Measurements from ENCODE around the gene UGGT2.

UGGT2 gene

DNA sequence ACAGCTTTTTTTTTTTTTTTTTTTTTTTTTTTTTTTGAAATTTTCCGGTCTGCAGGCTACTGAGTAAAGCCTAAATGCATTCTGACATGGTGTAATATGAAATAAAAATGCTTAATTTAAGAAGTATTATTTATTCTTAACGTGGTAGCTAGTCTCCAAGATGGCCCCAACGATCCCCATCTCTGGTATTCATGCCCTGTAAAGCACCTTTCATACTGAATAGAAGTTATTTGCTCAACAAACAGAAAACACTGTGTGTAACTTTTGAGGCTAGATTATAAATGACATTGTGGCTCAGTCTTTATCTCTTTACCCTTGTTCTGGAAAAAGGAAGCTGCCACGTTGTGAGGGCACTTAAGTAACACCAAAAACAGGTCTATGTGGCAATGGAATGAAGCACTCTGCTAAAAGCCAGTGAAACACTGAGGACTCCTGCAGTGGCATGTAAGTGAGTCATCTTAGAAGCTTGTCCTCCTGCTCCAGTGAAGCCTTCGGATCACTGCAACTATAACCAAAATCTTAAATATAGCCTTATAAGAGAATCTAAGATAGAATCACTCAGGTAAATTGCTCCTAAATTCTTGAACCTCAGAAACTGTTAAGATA is 128.7 kb downstream of the UGGT2 start:
- peak in 1 of 2 experiments; percentile 9 for DNase-seq

DNA sequence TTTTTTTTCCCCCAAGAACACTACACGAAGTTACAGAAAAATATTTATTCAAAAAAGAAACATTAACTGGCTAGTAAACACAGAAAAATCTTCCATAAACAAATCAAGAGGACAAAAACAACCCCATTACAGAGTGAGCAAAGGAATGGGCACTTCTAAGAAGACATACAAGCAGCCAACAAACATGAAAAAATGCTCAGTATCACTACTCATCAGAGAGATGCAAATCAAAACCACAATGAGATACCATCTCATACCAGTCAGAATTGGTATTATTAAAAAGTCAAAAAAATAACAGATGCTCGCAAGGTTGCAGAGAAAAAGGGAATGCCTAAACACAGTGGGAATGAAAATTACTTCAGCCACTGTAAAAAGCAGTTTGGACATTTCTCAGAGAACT is 131.7 kb downstream of the UGGT2 start:
- TF ChIP-seq POLR2A (IDR thresholded peaks at IDR 0.05; ENCODE audit: low read length) (no peak), GATA1 (IDR thresholded peaks at IDR 0.05; ENCODE audit: low read depth, low read length) (no peak)
- DNase-seq = no peak

More for the DNA sequence above, 128.7 kb downstream of the UGGT2 start:
- TF ChIP-seq POLR2A (IDR thresholded peaks at IDR 0.05; ENCODE audit: low read length) (no peak), GATA1 (IDR thresholded peaks at IDR 0.05; ENCODE audit: low read depth, low read length) (no peak)

DNA sequence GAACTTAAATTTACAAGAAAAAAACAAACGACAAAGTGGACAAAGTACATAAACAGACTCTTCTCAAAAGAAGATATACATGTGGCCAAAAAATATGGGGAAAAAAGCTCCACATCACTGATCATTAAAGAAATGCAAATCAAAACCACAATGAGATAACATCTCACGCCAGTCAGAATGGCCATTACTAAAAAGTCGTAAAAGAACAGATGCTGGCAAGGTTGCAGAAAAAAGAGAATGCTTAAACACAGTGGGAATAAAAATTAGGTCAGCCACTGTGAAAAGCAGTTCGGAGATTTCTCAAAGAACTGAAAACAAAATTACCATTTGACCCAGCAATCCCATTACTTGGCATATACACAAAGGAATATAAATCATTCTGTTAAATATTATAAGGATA is 132.7 kb downstream of the UGGT2 start:
- DNase-seq = no peak
- TF ChIP-seq POLR2A (IDR thresholded peaks at IDR 0.05; ENCODE audit: low read length) (no peak), GATA1 (IDR thresholded peaks at IDR 0.05; ENCODE audit: low read depth, low read length) (no peak)

DNA sequence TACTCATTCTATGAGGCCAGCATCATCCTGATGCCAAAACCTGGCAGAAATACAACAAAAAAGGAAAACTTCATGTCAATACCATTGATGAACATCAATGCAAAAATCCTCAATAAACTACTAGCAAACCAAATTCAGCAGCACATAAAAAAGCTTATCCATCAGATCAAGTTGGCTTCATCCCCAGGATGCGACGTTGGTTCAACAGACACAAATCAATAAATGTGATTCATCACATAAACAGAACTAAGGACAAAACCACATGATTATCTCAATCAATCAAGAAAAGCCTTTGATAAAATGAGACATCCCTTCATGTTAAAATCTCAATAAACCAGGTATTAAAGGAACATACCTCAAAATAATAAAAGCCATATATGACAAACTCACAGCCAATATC is 134.3 kb downstream of the UGGT2 start:
- TF ChIP-seq GATA1 (IDR thresholded peaks at IDR 0.05; ENCODE audit: low read depth, low read length) = no peak
- no peak for TF ChIP-seq POLR2A (IDR thresholded peaks at IDR 0.05; ENCODE audit: low read length)
- no peak for DNase-seq

DNA sequence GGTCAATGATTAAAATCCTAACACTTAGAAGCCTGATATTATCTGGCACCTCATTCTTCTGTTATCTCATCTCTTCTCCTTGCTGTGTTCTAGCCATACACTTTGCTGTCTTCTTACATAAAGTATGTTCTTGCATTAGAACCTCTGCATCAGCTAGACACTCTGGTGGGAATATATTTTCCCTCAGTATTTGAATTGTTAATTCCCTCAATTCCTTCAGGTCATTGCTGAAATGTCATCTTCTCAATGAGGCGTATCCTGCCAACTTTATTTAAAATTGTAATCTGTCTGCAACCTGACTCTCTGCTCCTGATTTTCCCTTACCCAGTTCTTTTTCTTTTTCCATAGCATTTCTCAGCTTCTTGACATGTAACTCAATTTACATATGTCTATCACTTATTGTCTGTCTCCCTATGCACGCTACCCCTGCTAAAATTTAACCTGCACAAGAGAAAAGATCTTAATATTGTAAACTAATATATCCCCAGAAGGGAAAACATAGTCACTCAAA is 138.2 kb downstream of the UGGT2 start:
- TF ChIP-seq GATA1 (IDR thresholded peaks at IDR 0.05; ENCODE audit: low read depth, low read length) = no peak
- TF ChIP-seq POLR2A (IDR thresholded peaks at IDR 0.05; ENCODE audit: low read length) = no peak
- DNase-seq = no peak

DNA sequence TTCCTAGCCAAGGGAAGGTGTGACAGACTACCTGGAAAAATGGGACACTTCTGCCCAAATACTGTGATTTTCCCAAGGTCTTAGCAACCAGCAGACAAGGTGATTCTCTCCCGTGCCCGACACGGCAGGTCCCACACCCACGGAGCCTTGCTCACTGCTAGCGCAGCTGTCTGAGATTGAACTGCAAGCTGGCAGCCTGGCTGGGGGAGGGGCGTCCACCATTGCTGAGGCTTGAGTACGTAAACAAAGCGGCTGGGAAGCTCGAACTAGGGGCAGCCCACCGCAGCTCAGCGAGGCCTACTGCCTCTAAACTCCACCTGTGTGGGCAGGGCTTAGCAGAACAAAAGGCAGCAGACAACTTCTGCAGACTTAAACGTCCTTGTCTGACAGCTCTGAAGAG is 146.2 kb downstream of the UGGT2 start:
- TF ChIP-seq GATA1 (IDR thresholded peaks at IDR 0.05; ENCODE audit: low read depth, low read length) (no peak), POLR2A (IDR thresholded peaks at IDR 0.05; ENCODE audit: low read length) (no peak)
- DNase-seq = no peak

DNA sequence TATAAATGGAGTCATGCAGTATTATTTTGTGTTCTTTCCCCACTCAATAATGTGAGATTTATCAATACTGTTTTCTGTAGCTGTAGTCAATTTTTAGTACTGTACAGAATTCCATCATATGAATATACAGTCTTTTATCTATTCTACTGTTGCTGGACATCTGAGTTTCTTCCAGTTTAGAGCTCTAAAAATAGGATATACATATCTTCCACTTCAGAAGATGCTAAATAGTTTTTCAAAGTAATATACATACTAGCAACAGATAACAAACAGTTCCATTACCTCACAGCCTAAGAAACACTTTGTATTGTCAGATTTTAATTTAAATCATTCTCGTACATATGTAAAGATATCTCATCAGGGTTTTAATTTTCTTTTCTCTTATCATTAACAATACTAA is 149.6 kb downstream of the UGGT2 start:
- no peak for DNase-seq
- TF ChIP-seq POLR2A (IDR thresholded peaks at IDR 0.05; ENCODE audit: low read length) = no peak
- TF ChIP-seq GATA1 (IDR thresholded peaks at IDR 0.05; ENCODE audit: low read depth, low read length) = no peak

DNA sequence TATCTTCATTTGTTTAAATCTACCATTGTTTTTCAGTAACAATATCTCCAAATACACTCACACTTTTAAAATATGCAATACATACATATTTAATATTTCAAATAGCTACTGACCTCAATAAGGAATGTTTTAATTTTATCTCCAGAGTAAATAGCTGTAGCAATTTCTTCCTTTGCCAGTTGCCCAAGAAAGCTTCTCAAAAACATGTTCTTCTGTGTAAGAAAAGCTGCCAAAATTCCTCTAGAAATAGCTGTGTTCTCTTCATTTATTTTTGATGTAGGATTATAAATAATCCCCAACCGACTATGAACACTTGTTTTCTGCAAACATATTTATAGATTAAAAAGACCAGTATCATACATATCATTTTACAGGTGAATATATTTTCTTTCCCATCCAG is 150.5 kb downstream of the UGGT2 start:
- no peak for TF ChIP-seq GATA1 (IDR thresholded peaks at IDR 0.05; ENCODE audit: low read depth, low read length)
- no peak for TF ChIP-seq POLR2A (IDR thresholded peaks at IDR 0.05; ENCODE audit: low read length)
- DNase-seq = no peak

DNA sequence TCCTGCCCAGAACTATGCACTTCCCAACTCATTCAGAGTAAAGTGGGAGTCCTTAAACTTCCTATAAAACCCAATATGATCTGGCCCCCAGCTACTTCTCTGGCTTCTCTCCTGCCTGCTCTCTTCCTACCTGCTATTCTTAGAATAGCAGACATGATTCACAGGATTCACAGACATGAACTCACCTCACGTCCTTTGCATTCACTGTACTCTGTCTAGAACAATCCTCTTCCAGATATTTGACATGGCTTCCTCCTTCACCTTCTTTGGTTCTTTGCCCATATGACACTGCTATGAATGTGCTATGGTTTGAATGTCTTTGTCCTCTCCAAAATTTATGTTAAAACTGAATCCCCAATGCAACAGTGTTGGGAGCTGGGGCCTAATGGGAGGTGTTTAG is 154.9 kb downstream of the UGGT2 start:
- no peak for TF ChIP-seq GATA1 (IDR thresholded peaks at IDR 0.05; ENCODE audit: low read depth, low read length)
- TF ChIP-seq POLR2A (IDR thresholded peaks at IDR 0.05; ENCODE audit: low read length) = no peak
- no peak for DNase-seq

DNA sequence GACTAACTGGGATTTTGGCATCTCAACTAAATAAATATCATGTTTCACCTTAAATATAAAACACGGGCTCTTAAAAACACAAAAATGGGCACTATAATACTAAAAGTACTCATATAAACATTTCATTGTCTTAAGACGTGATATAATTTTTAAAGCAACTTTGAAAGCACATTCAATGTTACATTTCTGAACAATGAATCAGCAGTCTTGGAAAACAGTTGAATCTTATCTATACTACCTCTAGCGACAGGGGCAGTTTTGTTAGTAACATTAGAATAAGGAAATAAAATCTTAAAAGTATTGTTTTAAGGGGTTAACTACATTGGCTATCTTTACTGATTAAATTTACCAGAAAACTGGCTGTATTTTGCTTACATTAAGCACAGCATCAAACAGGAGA is 156.9 kb downstream of the UGGT2 start:
- TF ChIP-seq POLR2A (IDR thresholded peaks at IDR 0.05; ENCODE audit: low read length) (no peak), GATA1 (IDR thresholded peaks at IDR 0.05; ENCODE audit: low read depth, low read length) (no peak)
- peak; percentile 5 to 13 for DNase-seq

DNA sequence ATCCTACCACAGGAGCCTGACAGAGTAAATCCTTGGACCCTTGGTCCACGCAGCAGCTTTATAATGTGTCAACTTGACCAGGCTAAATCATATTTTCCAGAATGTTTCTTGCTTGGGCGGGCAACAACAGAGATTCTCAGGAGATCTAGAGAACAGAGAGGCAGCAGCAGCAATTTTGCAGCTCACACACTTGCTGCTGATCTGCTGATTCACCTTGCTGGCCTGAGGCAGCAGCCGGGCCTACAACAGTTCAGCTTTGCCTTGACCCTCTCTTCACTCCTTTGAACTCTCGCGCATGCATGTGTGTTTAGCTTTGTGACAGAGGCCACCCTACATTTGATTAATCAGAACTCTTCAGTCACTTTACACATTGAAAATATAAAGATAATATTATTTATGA is 159.3 kb downstream of the UGGT2 start:
- TF ChIP-seq GATA1 (IDR thresholded peaks at IDR 0.05; ENCODE audit: low read depth, low read length) = no peak
- TF ChIP-seq POLR2A (IDR thresholded peaks at IDR 0.05; ENCODE audit: low read length) = no peak
- no peak for DNase-seq

DNA sequence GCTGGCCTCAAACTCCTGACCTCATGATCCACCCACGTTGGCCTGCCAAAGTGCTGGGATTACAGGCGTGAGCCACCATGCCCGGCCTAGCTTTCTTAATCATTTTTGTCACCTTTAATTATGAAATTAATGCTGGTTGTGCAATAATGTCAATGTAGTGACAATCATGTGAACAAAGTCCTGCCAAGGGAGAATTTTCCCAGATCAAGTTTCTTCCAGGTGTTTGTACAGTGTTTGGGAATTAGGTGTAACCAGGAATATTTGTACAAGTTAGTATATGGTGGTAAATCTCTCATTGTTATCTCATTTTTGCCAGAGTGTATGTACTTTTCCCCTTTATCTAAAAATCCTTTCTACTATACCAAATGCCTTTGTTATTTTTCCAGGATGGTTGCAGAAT is 171.1 kb downstream of the UGGT2 start:
- TF ChIP-seq GATA1 (IDR thresholded peaks at IDR 0.05; ENCODE audit: low read depth, low read length) = no peak
- TF ChIP-seq POLR2A (IDR thresholded peaks at IDR 0.05; ENCODE audit: low read length) = no peak
- no peak for DNase-seq

DNA sequence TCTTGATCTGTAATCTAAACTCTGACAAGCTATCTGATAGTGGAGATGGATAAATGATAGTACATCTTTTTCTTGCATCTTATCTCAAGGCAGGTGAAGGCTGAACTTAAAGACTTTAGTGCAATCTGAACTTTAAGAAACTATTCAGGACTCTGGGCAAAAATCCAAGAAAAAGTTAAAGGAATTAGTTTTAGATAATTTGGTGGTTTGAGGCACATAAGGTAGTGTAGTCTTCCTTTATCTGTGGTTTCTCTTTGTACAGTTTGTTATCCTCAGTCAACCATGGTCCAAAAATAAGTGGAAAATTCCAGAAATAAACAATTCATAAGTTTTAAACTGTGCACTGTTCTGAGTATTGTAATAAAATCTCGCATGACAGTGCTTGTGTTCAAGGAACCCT is 172.9 kb downstream of the UGGT2 start:
- TF ChIP-seq GATA1 (IDR thresholded peaks at IDR 0.05; ENCODE audit: low read depth, low read length) (no peak), POLR2A (IDR thresholded peaks at IDR 0.05; ENCODE audit: low read length) (no peak)
- no peak for DNase-seq

DNA sequence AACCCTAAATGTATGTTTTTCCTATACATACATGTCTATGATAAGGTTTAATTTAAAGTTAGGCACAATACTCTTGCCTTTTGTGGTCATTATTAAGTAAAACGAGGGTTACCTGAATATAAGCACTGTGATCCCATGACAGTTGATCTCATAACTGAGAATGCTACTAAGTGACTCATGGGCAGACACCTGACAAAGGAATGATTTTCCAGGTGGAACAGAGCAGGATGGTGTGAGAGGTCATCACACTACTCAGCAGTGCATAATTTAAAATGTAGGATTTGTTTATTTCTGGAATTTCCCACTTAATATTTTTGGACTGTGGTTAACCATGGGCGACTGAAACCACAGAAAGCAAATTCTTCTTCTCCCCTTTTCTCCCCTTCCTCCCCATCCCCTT is 178.9 kb downstream of the UGGT2 start:
- DNase-seq = no peak
- TF ChIP-seq GATA1 (IDR thresholded peaks at IDR 0.05; ENCODE audit: low read depth, low read length) (no peak), POLR2A (IDR thresholded peaks at IDR 0.05; ENCODE audit: low read length) (no peak)

DNA sequence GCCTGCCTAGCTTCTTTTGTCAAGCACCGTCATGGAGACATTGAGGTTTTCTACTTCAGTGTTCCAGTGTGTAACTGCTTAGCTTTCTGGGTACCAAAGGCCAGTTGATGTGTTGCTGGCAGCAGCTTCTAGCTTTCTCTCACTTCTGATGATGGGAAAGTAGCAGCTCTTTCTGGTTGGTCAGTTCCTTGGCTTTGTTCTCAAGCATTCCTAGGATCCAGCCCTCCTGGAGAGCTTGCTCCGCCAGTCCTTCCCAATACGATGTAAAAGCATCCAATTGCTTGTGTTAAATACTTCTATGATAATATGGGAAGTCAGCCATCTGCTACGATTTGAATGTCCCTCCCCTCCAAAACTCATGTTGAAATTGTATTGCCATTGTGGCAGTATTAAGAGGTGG is 182.8 kb downstream of the UGGT2 start:
- TF ChIP-seq POLR2A (IDR thresholded peaks at IDR 0.05; ENCODE audit: low read length) (no peak), GATA1 (IDR thresholded peaks at IDR 0.05; ENCODE audit: low read depth, low read length) (no peak)
- no peak for DNase-seq

Measured in erythroblast (primary cell).